Skin epidermis (tissue), 12 donors: ENCODE measurements around the gene FLAD1.

Experiments
- H3K27ac ChIP-seq, 21 experiments: fragments of 200-600 bp; sonication (generic) in 11 of 21; one replicate each; pipeline ENCODE4 v1.5.0; 2020; ENCODE audit warnings: mild to moderate bottlenecking in 3 of 21, inconsistent platforms in 2 of 21, moderate library complexity in 2 of 21
- H3K4me3 ChIP-seq, 7 experiments: fragments of 200-600 bp; sonication (generic) in 2 of 7; one replicate each; pipeline ENCODE4 v1.5.0; 2020; ENCODE audit warnings: inconsistent platforms in 2 of 7, mild to moderate bottlenecking in 2 of 7, moderate library complexity in 1 of 7

FLAD1 gene

DNA sequence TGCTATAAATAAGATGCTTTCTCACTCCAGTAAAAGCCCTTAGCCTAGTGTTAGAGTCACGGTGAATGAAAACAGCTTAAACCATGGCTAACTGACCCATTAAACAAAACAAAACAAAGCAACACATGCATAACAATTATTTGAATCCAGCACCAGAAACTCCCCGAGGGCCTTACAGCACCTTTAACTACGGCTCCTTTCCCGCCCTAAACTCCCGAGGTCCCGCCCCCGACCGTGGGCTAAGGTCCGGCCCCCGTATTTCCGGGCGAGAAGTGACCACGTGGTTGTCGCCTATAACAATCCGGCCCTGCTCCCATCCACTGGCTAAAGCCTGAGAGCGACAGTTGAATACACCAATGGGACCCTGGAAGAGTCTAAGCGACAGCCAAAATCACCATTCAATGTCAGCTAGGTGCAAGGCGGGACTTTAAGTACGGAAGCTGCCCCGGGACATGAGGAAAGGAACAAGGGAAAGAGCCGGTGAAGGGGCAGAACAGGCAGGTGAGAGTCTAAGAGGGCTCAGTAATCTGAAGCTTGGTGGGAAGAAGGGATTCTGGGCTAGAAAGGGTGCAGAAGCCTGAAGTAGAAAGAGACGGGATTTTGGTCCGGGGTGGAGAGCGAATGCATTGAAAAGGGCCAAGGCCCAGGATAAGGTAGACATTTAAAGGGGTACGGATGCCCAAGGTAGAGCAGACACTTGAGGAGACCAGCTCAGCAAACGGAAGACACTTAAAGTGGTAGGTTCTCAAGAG lies at the start of gene FLAD1:
FLAD1 (plus strand) TSS at position 448 of the 752 bp plus-strand sequence. CDS start 351 bp downstream, outside the sequence.
- H3K4me3 ChIP-seq = peak within 1 kb of the TSS; percentile 44 to 92 (median 66)
- H3K27ac ChIP-seq = peak within 1 kb of the TSS in 20 of 21 experiments; percentile 46 to 91 (median 82)

DNA sequence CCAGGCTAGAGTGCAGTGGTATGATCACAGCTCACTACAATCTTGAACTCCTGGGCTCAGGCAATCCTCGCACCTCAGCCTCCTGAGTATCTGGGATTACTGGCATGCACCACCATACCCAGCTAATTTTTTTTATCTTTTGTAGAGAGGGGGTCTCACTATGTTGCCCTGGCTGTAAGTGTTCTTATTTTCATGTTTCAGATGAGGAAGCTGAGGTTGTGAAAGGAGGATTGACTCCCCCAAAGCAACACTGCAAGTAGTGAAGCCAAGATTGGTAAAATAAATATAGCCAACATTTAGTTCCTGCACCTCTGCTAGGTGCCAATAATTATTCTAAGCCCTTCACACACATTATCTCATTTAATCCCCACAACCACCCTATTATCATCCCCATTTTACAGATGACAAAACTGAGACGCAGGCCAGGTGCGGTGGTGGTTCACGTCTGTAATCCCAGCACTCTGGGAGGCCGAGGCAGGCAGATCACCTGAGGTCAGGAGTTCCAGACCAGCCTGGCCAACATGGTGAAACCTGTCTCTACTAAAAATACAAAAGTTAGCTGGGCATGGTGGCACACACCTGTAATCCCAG lies 48.7 kb upstream of the FLAD1 start:
- H3K4me3 ChIP-seq = no peak overlapping the region
- peak overlapping the region in 1 of 21 experiments; percentile 6 for H3K27ac ChIP-seq

DNA sequence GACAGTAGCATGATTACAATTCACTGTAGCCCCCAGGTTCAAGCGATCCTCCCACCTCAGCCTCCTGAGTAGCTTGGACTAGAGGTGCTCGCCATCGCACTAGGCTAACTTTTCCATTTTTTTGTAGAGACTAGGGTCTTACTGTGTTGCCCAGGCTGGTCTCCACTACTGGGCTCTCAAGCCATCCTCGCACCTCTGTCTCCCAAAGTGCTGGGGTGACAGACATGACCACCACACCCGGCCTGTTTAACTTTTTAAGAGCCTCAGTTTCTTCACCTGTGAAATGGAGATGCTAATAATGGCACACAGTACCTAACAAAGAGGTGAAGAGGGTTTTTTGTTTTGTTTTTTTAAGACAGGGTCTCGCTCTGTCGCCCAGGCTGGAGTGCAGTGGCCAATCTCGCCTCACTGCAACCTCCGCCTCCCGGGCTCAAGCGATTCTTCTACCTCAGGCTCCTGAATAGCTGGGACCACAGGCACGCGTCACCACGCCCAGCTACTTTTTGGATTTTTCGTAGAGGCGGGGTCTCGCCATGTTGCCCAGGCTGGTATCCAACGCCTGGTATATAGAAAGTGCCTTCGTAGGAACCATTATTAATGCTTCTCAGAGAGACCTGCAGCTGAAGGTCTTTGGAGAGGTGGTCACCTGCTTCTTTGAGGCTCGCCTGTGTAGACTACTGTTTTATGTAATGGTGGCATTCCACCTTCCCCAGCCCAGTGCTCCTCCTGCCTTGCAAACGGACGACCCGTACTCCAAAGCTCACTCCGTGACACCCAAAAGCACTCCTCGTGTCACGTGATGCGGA lies 47.2 kb upstream of the FLAD1 start:
- Histone ChIP-seq H3K27ac (peak overlapping the region; percentile 75 to 100 (median 98)), H3K4me3 (peak overlapping the region; percentile 37 to 75 (median 60))

DNA sequence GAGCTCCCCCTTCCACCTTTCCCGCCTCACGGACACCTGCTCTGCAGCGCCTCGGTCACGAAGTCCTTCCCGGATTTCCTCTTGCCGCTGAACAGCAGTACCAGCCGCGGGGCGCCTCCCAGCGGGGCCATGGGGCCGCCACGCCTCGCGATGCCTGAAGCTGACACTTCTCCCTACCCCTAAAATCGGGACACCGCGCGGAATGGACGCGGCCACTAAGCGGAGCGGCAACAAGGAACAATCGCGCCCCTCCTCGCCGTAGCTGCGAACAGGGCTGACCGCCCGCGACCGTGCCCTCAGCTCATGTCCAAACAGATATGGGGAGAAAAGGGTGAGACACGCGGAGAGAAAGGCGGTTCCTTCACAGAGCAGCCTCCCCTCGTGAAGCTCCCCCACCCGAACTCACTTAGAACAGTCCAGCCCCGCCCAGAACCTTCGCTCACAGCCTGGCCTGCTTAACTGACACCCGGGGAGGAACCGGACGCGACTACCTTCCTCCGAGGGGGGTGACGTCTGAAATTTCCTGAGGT lies 46.5 kb upstream of the FLAD1 start, which contains the start of gene PMVK:
PMVK (minus strand) TSS at position 165 of the 530 bp plus-strand sequence; CDS start at position 131, 34 bp downstream.
- H3K27ac ChIP-seq = peak within 1 kb of the TSS; percentile 75 to 100 (median 98)

DNA sequence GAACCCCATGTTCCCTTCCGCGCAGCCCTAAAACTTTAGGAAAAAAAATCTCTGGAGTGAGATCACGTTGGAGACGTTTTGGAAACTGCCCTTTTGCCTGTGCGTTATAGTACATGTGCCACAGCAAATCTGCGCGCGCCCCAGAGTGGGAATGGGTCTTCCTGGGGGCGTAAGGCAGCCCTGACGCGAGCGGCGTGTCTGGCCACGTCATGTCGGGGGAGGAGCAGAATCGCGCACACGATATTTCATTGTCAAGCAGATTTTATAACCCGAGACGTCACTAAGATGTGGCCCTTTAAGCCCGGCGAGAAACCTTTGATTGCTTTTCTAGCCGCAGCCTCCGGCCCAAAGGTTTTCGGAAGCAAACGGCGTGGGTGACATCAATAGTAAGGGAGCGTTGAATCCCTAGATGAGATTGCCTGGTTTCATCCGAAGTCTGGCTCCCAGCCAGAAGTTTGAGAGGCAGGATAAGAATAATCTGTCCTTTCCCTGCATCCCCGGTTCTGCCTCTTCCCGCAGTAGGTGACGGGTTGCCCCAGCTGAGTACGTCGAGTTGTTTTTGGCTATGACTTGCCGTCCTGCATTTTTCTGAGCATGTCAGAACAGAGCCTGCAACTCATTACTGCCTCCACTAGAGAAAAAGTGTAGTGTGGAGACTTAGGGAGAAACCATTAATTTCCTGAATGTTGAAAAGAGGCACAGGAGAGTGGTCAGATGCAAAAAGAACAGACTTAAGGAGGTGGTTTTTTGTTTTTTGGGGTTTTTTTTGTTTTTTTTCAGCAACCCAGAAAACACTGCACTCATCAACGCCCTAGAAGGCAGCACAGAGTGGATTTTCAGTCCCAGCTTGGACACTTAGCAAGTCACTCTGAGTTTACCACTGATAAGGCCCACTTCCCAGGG lies 45.8 kb upstream of the FLAD1 start:
- H3K4me3 ChIP-seq = peak overlapping the region; percentile 37 to 75 (median 60)
- peak overlapping the region; percentile 75 to 100 (median 98) for H3K27ac ChIP-seq

More for the DNA sequence above, 46.5 kb upstream of the FLAD1 start, which contains the start of gene PMVK:
- peak within 1 kb of the TSS; percentile 37 to 75 (median 60) for H3K4me3 ChIP-seq

DNA sequence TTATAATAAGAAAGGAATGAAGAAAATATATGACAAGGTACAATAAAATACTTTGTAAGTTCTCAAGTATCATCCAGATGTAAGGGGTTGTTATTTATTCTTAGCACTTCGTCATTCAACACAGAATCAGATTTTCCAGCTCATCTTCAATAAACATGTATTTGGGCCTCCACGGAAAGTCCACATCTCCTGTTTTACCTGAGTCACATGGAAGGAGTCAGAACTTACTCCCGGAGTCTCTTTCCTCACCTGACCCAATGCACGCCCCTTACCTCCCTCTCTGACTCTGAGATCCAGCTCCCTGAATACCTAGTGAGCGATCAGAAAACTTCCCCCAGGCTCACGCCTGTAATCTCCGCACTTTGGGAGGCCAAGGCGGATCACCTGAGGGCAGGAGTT lies 45.2 kb upstream of the FLAD1 start:
- Histone ChIP-seq H3K27ac (peak overlapping the region; percentile 75 to 100 (median 98)), H3K4me3 (peak overlapping the region in 4 of 7 experiments; percentile 37 to 69 (median 64))

DNA sequence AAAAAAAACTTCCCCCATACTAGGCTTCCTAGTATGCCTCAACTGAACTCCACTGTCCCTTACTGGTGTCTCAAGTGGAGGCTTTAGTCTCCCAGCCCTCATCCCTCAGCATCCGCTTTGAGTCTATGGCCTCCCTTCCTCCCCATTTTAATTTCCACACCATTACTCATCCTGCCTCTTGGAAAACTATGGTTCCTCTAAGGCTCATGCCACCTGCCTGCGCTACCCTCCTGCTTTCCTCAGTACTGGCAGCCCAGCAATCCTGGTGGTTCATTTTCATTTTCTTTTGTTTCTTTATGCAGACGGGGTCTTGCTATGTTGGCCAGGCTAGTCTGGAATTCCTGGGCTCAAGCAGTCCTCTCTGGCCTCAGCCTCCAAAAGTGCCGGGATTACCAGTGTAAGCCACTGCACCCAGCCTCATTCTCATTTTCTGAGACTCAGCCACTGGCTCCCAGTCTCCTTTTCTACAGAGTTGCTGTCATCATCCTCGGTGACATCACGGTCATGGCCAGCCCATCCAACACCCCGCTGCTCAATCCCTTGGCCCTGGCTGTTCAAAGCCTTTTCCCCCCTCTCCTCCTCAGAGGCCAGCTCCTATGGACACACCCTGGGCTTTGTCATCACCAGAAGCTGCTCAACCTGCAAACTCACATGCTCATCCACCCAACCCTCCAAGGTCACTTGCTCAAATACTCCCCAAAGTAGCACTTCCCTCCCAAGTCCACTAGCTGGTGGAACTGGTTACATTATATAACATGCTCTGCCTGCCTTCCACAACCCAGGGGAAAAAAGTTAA lies 44.3 kb upstream of the FLAD1 start:
- peak overlapping the region in 20 of 21 experiments; percentile 95 to 100 (median 98) for H3K27ac ChIP-seq
- no peak overlapping the region for H3K4me3 ChIP-seq

DNA sequence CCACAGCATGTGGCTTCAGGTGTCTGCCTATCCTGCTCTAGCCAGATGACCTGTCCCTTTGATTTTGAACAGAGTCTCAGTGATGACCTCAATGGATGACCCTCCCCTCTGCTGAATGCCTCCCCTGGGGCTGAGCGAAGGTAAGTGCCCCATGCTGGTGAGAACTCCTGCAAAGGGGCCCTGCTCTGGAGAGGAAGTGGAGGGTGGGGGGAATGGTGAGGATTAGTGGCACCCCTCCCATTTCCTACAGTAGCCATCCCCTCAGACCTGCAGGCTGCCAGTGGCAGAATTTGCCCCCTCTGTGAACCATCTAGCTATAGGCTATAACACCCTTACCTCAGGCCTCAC lies 43.0 kb upstream of the FLAD1 start:
- no peak overlapping the region for H3K4me3 ChIP-seq
- peak overlapping the region in 16 of 21 experiments; percentile 28 to 100 (median 89) for H3K27ac ChIP-seq

DNA sequence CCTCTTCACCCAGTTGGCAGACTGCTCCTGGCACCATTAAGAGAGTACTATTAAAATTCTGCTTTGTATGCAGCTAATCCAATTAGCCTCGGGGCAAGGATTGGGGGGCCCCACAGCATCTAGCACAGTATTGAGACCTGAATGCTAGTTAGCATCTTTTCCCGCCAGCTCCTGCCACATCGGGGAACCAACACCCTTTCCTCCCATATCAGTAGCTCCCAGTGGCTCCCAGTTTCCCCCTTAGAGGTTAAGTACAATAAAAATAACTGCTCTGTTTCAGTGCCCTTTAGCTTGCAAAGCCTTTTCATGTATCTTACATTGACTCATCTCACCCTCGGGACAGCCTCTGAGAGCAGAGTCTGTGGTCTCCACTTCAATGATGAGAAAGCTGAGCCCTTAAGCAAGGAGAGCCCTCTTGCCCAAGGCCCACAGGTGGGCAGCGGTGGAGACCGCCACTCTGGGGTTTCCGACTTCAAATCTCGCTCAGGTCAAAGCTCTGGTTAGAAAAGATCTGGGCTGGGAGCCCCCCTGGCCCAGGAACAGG lies 42.4 kb upstream of the FLAD1 start:
- Histone ChIP-seq H3K4me3 (no peak overlapping the region), H3K27ac (peak overlapping the region in 18 of 21 experiments; percentile 18 to 100 (median 78))

DNA sequence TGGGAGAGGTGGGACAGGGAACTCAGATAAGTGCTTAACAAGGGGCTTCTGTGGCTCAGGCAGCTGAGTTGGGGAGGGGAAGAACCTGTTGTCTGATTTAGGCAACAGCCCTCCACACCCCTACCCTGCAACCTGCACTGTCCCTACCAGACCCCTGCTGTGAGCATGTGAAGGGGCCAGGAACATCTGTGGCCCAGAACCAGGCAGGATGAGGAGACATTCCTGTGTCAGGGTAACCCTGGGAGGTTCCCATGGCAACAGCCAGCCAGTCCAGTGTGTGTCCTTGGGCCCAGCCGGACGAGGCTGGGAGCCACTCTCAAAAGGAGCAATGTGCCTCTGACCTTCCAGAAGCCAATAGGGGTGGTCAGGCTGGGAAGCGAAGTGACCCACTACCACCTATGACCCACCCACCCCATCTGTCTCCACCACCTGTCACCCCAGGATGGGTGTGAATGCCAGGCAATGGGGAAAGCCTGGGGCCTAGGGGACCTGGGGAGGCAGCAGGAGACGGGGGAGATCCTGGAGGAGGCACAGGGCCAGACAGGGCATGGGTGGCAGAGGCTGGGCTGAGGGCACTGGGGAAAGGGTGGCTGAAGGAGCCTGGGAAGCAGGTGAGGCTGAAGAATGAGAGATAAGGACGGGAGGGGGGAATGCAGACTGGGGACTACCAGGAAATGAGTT lies 41.7 kb upstream of the FLAD1 start:
- Histone ChIP-seq H3K4me3 (no peak overlapping the region), H3K27ac (peak overlapping the region in 20 of 21 experiments; percentile 43 to 100 (median 76))

DNA sequence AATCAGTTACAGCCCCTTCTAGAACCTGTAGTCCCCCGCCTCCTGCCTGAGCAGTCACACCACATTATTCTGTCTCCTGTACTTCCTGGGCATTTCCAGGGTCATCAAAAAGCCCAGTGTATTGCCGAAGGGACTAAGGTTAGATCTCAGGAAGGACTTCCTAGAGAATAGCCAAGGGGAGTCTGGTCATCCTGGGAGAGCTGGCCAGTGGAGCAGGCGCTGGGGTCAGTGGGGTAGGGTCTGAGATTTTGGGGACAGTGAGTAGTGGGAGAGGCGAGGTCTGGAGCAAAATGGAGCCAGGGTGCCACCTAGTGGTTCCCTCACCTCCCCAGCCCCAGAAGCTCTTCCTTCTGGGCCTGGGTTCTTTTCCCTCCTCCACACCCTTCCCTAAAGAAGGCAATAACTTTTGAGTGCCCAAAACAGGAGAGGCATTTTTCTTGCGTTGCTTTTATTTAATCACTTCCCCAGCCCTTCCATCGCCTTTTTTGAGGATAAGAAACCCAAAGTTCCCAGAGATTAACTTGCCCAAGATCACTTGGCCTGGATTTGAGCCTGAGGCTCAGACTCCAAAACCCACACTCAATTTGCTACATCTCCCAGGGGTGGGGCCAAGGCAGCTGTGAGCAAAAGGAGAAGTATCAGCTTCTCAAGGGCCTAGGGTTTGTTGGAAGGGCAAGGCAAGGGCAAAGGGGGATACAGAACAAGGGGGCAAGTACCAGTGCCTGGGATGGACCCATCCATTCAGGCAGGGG lies 39.3 kb upstream of the FLAD1 start:
- Histone ChIP-seq H3K4me3 (no peak overlapping the region), H3K27ac (peak overlapping the region in 16 of 21 experiments; percentile 10 to 100 (median 66))

DNA sequence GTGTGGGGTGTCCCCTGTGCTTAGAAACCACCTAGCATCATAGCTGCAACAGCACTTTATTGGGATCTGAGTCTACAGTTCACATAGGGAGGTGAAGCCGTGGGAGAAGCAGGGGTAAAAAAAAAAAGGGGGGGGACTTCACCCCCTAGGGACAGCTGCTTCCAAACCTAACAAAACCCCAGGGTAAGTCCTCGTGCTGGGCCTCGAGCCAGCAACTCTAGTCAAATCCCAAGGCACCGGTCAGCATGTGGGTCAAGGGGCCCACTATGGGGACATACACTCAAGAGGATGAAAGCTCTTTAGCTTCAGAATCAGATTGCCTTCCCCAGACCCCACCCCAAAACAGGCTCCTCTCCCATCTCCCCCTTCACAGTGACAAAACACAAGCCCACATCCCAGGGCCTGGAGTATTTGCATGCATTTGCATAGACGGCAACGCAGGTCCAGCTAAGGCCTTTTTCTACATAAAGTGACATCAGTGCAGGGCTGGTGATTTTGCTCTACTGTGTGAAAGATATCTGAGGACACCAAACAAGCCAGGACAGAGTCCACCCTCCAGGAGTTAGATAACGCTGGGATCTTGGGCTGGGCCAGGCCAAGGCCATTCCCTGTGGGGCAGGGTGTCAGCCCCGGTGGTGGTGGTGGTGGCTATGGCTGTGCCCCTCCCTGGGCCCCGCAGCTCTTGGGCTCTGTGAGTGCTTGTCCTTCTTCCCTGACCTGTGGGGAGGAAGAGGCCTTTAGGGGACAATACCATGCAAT lies 38.6 kb upstream of the FLAD1 start:
- Histone ChIP-seq H3K27ac (peak overlapping the region in 13 of 21 experiments; percentile 6 to 99 (median 62)), H3K4me3 (no peak overlapping the region)

DNA sequence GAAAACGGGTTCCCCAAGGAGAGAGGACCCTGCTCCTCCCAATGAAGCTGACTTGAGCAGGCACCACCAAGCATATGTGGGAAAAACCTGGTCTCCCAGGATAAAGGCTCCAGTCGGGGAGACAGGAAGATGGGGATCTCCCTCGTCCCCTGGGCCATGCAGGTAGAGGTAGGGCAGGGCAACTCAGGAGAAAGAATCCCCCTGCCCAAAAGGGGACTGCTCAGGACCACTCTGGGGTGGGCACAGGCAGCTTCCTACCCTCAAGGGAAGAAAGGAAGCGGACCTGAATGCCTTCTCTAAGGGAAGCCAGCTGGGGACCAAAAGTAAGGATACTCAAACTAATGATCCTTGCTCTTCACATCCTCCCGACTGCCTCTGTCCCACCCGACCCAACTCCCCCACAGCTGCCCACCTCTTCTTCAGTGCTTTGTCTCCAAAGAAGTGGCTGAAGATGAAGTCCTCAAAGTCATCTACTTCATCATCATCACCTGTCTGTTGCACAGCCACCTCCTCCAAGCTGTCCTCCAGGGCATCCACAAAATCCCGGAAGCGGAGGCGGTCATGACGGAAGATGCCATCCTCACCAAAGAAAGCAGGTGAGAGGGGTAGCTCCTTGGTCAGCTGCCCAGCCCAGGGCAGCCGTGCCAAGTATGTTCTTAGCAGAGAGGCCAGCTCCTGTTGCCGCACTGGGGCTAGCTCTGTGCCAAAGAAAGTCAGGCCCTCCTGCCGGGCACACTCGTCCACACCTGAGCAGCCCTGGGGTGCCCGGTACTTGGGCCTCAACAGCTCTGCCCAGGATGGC lies 37.8 kb upstream of the FLAD1 start:
- peak overlapping the region in 3 of 21 experiments; percentile 6 to 47 (median 27) for H3K27ac ChIP-seq
- H3K4me3 ChIP-seq = no peak overlapping the region

DNA sequence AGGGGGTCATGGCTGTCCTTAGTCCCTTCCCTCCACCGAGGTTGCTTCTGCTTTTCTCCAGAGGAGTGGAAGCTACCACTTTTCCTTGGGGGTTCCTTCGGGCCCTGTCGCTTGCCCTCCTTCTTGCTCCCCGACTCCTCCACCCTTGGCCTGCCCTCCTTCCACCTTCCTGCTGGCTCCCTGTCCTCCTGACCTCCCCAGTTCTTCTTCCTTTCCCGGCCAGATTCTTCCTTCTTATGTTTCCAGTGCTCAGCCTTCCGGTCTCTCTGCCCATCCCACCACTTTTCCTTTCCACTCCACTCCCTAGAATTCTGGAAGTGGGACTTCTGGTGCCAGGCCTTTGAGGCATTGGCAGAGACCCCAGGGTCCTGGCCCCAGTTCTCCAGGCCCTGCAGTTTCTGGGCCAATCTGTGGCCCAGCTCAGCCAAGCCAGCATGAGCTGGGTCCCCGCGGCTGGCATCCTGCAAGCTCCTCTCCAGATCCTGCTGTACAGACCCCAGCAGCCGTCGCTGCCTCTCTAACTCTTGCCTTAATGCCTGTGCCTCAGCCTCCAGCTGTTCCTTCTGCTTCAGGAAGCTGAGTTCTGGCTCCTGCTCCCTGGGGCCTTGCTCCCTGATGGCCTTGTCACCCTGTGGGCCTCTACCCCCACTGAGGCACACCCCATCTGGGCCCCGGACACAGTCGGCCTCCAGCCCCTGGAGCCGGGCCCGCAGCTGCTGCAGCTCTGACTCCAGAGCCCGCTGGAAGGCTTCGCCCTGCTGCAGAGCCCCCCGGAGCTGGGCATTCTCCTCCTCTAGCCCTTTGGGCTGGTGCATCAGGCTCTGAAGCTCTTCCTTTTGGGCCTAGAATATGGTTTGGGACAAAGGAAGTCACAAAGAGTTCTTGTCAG lies 36.9 kb upstream of the FLAD1 start:
- no peak overlapping the region for H3K27ac ChIP-seq
- H3K4me3 ChIP-seq = no peak overlapping the region
